RWPE1 (cell line): ENCODE results near the gene TRIP6.

Experiments used
- CTCF ChIA-PET: fragments of 350-600 bp; sonication (Branson Sonifier 250); formaldehyde crosslinking; extraction: SDS; loops from one replicate; lab custom pipeline; 2021; lab: Yijun Ruan, JAX
- POLR2A ChIA-PET: fragments of 400-600 bp; formaldehyde crosslinking; extraction: SDS; loops from one replicate; lab custom pipeline; 2020; ENCODE audit warnings: antibody characterized with exemption; ENCODE audit not compliant: low non-redundant PET; lab: Yijun Ruan, JAX
- DNase-seq: peaks from one replicate; pipeline ENCODE4 v3.0.0; 2012; ENCODE audit warnings: low spot score
- H3K27ac ChIP-seq: fragments of 450-650 bp; 2 replicates; pipeline ENCODE4 v1.5.1; 2017
- CTCF ChIP-seq: fragments of 450-650 bp; conservative IDR thresholded peaks from 2 replicates; pipeline ENCODE4 v1.5.1; 2017; ENCODE audit warnings: low read depth, mild to moderate bottlenecking

Gene TRIP6

GRCh38 chr7:100867776-100868485, 744 bp downstream of the TRIP6 start:
- TF ChIP-seq CTCF = no peak
- DNase-seq = peak; percentile 28
- H3K27ac ChIP-seq = peak overlapping the region; percentile 100
- ChIA-PET CTCF (no interaction called here), POLR2A (interaction anchor here (0.6 kb wide), 1 partner anchor 22 kb away, joined by 3 read pairs; the partner anchor contains the start of gene UFSP1)

GRCh38 chr7:100873599-100874299, 6.6 kb downstream of the TRIP6 start:
- POLR2A ChIA-PET = no interaction called here
- no peak for TF ChIP-seq CTCF
- DNase-seq = no peak
- peak overlapping the region; percentile 100 for H3K27ac ChIP-seq
- CTCF ChIA-PET = no interaction called here

GRCh38 chr7:100874300-100874576, 7.1 kb downstream of the TRIP6 start:
- DNase-seq = no peak
- ChIA-PET POLR2A (no interaction called here), CTCF (no interaction called here)
- peak overlapping the region; percentile 100 for H3K27ac ChIP-seq
- TF ChIP-seq CTCF = no peak

- peak within 1 kb of the TSS; percentile 100 for H3K27ac ChIP-seq
- POLR2A ChIA-PET = interaction anchor here (0.7 to 1.2 kb wide), 3 partner anchors 12 to 38 kb away, joined by 3 to 8 read pairs (median 4); partner anchors contain the start of gene UFSP1
- peak; percentile 97 for DNase-seq
- TF ChIP-seq CTCF = no peak
- CTCF ChIA-PET = interaction anchor here (0.6 to 1.8 kb wide), 3 partner anchors 20 to 784 kb away, joined by 4 to 5 read pairs (median 5); no protein-coding TSS in a partner anchor
These were observed 7.6 kb downstream of the TRIP6 start, which contains the start of gene SRRT for GRCh38 chr7:100874577-100875355. Gene SRRT, plus strand, starts transcription at chr7:100875103. Its CDS starts 488 bp downstream, at chr7:100875591.

- ChIA-PET POLR2A (interaction anchor here (0.7 to 1.2 kb wide), 4 partner anchors 15 to 651 kb away, joined by 3 to 8 read pairs (median 3); partner anchors contain the start of genes TRIM56 and UFSP1), CTCF (interaction anchor here (0.6 to 1.8 kb wide), 4 partner anchors 19 to 785 kb away, joined by 3 to 5 read pairs (median 4); no protein-coding TSS in a partner anchor)
- DNase-seq = no peak
- TF ChIP-seq CTCF = no peak
- peak overlapping the region; percentile 100 for H3K27ac ChIP-seq
These were observed 8.2 kb downstream of the TRIP6 start for GRCh38 chr7:100875356-100875751.

- ChIA-PET POLR2A (no interaction called here), CTCF (interaction anchor here (1.0 kb wide), 1 partner anchor 464 kb away, joined by 5 read pairs; no protein-coding TSS in a partner anchor)
- no peak for DNase-seq
- H3K27ac ChIP-seq = peak overlapping the region; percentile 23; the same call in 1 of the 2 replicates
- no peak for TF ChIP-seq CTCF
These were observed 10.8 kb downstream of the TRIP6 start for GRCh38 chr7:100878013-100878412.
